Measurements from ENCODE around the gene FCRL5.
"Not testable (repeated sequence)": the region's sequence is repeated elsewhere in the genome, so short reads cannot be mapped to it uniquely, and the experiment has no call there.

DNA sequence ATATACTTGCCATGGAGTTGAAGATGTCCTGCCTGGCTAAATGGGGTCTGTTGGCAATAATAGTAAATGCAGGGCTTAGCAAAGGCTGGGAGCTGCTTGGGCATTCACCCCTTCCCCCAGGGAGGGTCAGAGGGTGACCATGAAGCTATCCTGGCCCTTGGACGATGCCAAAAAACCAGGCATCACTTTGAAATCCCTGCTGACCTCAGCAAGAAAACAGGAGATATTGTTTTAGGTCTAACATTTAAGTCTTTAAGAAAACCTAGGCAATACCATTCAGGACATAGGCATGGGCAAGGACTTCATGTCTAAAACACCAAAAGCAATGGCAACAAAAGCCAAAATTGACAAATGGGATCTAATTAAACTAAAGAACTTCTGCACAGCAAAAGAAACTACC lies 4.2 kb downstream of the FCRL5 start:
- TF ChIP-seq, protein P1, sequence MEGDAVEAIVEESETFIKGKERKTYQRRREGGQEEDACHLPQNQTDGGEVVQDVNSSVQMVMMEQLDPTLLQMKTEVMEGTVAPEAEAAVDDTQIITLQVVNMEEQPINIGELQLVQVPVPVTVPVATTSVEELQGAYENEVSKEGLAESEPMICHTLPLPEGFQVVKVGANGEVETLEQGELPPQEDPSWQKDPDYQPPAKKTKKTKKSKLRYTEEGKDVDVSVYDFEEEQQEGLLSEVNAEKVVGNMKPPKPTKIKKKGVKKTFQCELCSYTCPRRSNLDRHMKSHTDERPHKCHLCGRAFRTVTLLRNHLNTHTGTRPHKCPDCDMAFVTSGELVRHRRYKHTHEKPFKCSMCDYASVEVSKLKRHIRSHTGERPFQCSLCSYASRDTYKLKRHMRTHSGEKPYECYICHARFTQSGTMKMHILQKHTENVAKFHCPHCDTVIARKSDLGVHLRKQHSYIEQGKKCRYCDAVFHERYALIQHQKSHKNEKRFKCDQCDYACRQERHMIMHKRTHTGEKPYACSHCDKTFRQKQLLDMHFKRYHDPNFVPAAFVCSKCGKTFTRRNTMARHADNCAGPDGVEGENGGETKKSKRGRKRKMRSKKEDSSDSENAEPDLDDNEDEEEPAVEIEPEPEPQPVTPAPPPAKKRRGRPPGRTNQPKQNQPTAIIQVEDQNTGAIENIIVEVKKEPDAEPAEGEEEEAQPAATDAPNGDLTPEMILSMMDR (IDR thresholded peaks at IDR 0.05) = not testable (repeated sequence)
- TF ChIP-seq POLR2A, POLR2AphosphoS5 (IDR thresholded peaks at IDR 0.05): not testable (repeated sequence)
